MM.1S (cell line): ENCODE results near the gene CCDC102A.

Experiments
- DNase-seq: peaks from one replicate; pipeline ENCODE4 v3.0.0-alpha.2; 2015
- H2AFZ ChIP-seq: fragments of 300-600 bp; sonication (generic); 2 replicates; pipeline ENCODE4 v1.6.0; 2016; ENCODE audit warnings: antibody characterized with exemption, low read length
- H3F3A ChIP-seq: fragments of 300-600 bp; sonication (generic); 2 replicates; pipeline ENCODE4 v1.6.1; 2016; ENCODE audit warnings: mild to moderate bottlenecking, antibody characterized with exemption, low read length, moderate library complexity, mixed read lengths; ENCODE audit not compliant: insufficient read depth
- H3K27ac ChIP-seq: fragments of 300-600 bp; sonication (generic); 2 replicates; pipeline ENCODE4 v1.5.1; 2016; ENCODE audit warnings: mild to moderate bottlenecking, low read length
- H3K27me3 ChIP-seq: fragments of 300-600 bp; sonication (generic); replicated peaks from 2 replicates; pipeline ENCODE4 v1.6.0; 2016; ENCODE audit warnings: low read length; ENCODE audit not compliant: insufficient read depth
- H3K36me3 ChIP-seq: fragments of 300-600 bp; sonication (generic); replicated peaks from 2 replicates; pipeline ENCODE4 v1.6.1; 2016; ENCODE audit warnings: mild to moderate bottlenecking, low read length, mixed read lengths; ENCODE audit not compliant: insufficient read depth
- H3K4me1 ChIP-seq: fragments of 300-600 bp; sonication (generic); 2 replicates; pipeline ENCODE4 v1.6.1; 2016; ENCODE audit warnings: low read length, mixed read lengths
- H3K4me2 ChIP-seq: fragments of 300-600 bp; sonication (generic); 2 replicates; pipeline ENCODE4 v1.6.0; 2016; ENCODE audit warnings: low read depth, low read length
- H3K4me3 ChIP-seq: fragments of 300-600 bp; sonication (generic); 2 replicates; pipeline ENCODE4 v1.5.1; 2016; ENCODE audit warnings: low read length, mixed read lengths
- H3K79me2 ChIP-seq: fragments of 300-600 bp; sonication (generic); 2 replicates; pipeline ENCODE4 v1.6.1; 2016; ENCODE audit warnings: mixed run types, low read length, mixed read lengths
- H3K9ac ChIP-seq: fragments of 300-600 bp; sonication (generic); 2 replicates; pipeline ENCODE4 v1.6.1; 2016; ENCODE audit warnings: low read length, mixed read lengths
- H3K9me2 ChIP-seq: fragments of 300-600 bp; sonication (generic); replicated peaks from 2 replicates; pipeline ENCODE4 v1.6.1; 2016; ENCODE audit warnings: mild to moderate bottlenecking, low read length, mixed read lengths; ENCODE audit not compliant: insufficient read depth
- H3K9me3 ChIP-seq: fragments of 300-600 bp; sonication (generic); replicated peaks from 2 replicates; pipeline ENCODE4 v1.6.1; 2016; ENCODE audit warnings: mild to moderate bottlenecking, low read length, mixed read lengths; ENCODE audit not compliant: insufficient read depth
- H4K20me1 ChIP-seq: fragments of 300-600 bp; sonication (generic); 2 replicates; pipeline ENCODE4 v1.6.1; 2016; ENCODE audit warnings: mild to moderate bottlenecking, low read length, moderate library complexity, mixed read lengths; ENCODE audit not compliant: insufficient read depth
- CTCF ChIP-seq: fragments of 300-600 bp; sonication (generic); IDR thresholded peaks from 2 replicates; pipeline ENCODE4 v1.5.1; 2016; ENCODE audit warnings: antibody characterized with exemption, low read length, mixed read lengths
- EZH2 ChIP-seq: fragments of 300-600 bp; sonication (generic); optimal IDR thresholded peaks from 2 replicates; pipeline ENCODE3; 2017; ENCODE audit warnings: low read depth, mild to moderate bottlenecking, antibody characterized with exemption, low read length, mixed read lengths
- EZH2phosphoT487 ChIP-seq: fragments of 300-600 bp; sonication (generic); IDR thresholded peaks from 2 replicates; pipeline ENCODE4 v1.6.1; 2018; ENCODE audit warnings: antibody characterized with exemption, low read length

The CCDC102A gene

DNA sequence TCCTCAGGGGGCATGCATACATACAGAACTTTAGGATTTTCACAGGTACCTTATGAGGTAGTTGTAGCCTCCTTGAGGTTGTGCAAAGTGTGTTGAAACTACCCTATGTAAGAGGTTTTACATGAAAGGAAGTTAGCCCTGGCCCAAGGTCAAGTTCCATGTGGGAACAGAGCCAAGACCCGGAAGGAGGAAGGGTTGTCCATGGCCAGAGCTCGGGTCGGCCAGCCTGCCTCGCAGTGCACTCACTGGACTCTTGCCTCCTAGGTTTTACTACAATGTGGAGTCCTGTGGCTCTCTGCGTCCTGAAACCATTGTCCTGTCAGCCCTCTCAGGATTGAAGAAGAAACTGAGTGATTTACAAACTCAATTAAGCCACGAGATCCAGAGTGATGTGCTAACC lies 65.7 kb downstream of the CCDC102A start:
- Histone ChIP-seq H3F3A (no peaks in the 10 kb centered on the region; the same call in 1 of the 2 replicates), H3K4me3 (no peak overlapping the region), H3K36me3 (peaks cover 2% of the 10 kb centered on the region), H3K27me3 (no peaks in the 10 kb centered on the region), H3K4me1 (no peaks in the 10 kb centered on the region), H4K20me1 (no peaks in the 10 kb centered on the region), H3K9me3 (no peaks in the 10 kb centered on the region), H3K27ac (no peak overlapping the region), H3K79me2 (no peaks in the 10 kb centered on the region), H3K4me2 (no peak overlapping the region), H3K9me2 (no peaks in the 10 kb centered on the region), H3K9ac (no peak overlapping the region), H2AFZ (no peak overlapping the region)
- no peak for TF ChIP-seq CTCF
- TF ChIP-seq EZH2 = no peak
- no peak for TF ChIP-seq EZH2phosphoT487
- DNase-seq = no peak

GRCh38 chr16:57469917-57470470 lies 66.4 kb downstream of the CCDC102A start:
- no peak for DNase-seq
- peaks cover 2% of the 10 kb centered on the region for H3K36me3 ChIP-seq
- H3K9me2 ChIP-seq = no peaks in the 10 kb centered on the region
- H3K4me1 ChIP-seq = no peaks in the 10 kb centered on the region
- H3K27me3 ChIP-seq = no peaks in the 10 kb centered on the region
- H2AFZ ChIP-seq = no peak overlapping the region
- no peak overlapping the region for H3K9ac ChIP-seq
- H3K4me2 ChIP-seq = no peak overlapping the region
- peaks cover 4% of the 10 kb centered on the region for H3K79me2 ChIP-seq
- no peak overlapping the region for H3K27ac ChIP-seq
- H3K9me3 ChIP-seq = no peaks in the 10 kb centered on the region
- no peak for TF ChIP-seq CTCF
- TF ChIP-seq EZH2phosphoT487 = no peak
- TF ChIP-seq EZH2 = no peak
- no peak overlapping the region for H3K4me3 ChIP-seq
- no peaks in the 10 kb centered on the region; the same call in 1 of the 2 replicates for H3F3A ChIP-seq
- no peaks in the 10 kb centered on the region for H4K20me1 ChIP-seq

DNA sequence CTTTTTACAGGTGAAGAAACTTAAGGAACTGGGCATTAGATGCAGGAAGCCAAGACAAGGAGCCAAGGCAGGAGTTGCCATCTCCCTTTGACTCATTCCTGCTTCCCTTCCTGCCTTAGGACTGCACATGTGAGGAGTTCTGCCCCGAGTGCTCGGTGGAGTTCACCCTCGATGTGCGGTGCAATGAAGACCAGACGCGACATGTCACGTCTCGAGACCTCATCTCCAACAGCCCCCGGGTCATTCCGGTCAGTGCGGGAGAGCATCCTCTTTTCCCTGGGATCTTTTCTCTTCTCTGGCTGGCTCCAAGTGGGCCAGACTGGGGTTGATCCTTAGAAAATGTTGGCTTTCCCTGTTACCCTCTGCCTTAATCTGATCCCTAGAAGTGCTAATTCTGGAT lies 67.3 kb downstream of the CCDC102A start:
- H3K9me3 ChIP-seq = no peaks in the 10 kb centered on the region
- H3K9ac ChIP-seq = no peak overlapping the region
- no peak for TF ChIP-seq EZH2
- TF ChIP-seq EZH2phosphoT487 = no peak
- no peak for TF ChIP-seq CTCF
- no peak overlapping the region for H3K27ac ChIP-seq
- DNase-seq = no peak
- peaks cover 12% of the 10 kb centered on the region for H3K79me2 ChIP-seq
- H4K20me1 ChIP-seq = no peaks in the 10 kb centered on the region
- no peaks in the 10 kb centered on the region for H3K4me1 ChIP-seq
- no peaks in the 10 kb centered on the region; the same call in 1 of the 2 replicates for H3F3A ChIP-seq
- no peak overlapping the region for H3K4me2 ChIP-seq
- H2AFZ ChIP-seq = no peak overlapping the region
- H3K4me3 ChIP-seq = no peak overlapping the region
- H3K36me3 ChIP-seq = peaks cover 5% of the 10 kb centered on the region
- H3K9me2 ChIP-seq = no peaks in the 10 kb centered on the region
- H3K27me3 ChIP-seq = no peaks in the 10 kb centered on the region
